ENCODE data around the gene RNF130.

The RNF130 gene

GRCh38 chr5:180071531-180072255, at the start of gene RNF130:
TSS of gene RNF130 (minus strand) at chr5:180071759. CDS start at chr5:180071702, 57 bp downstream.
- peak; percentile 91 for DNase-seq

- DNase-seq = no peak
Observed at GRCh38 chr5:180120237-180121101, 48.9 kb upstream of the RNF130 start.

GRCh38 chr5:180119903-180120236, 48.3 kb upstream of the RNF130 start:
- DNase-seq = no peak

GRCh38 chr5:180119031-180119902, 47.7 kb upstream of the RNF130 start:
- DNase-seq = no peak

GRCh38 chr5:180118391-180118791, 46.8 kb upstream of the RNF130 start:
- DNase-seq = no peak

GRCh38 chr5:180117000-180117725, 45.6 kb upstream of the RNF130 start:
- DNase-seq = no peak

GRCh38 chr5:180116077-180116999, 44.8 kb upstream of the RNF130 start:
- no peak for DNase-seq

- DNase-seq = no peak
Observed at GRCh38 chr5:180115326-180116076, 43.9 kb upstream of the RNF130 start.

- DNase-seq = no peak
Observed at GRCh38 chr5:180114304-180115003, 42.9 kb upstream of the RNF130 start.

- DNase-seq = no peak
Observed at GRCh38 chr5:180113660-180114303, 42.2 kb upstream of the RNF130 start.

GRCh38 chr5:180112181-180112861, 40.8 kb upstream of the RNF130 start:
- DNase-seq = no peak

- DNase-seq = no peak
Observed at GRCh38 chr5:180111273-180112002, 39.9 kb upstream of the RNF130 start.

- no peak for DNase-seq
Observed at GRCh38 chr5:180109920-180110319, 38.4 kb upstream of the RNF130 start.

GRCh38 chr5:180107005-180107404, 35.4 kb upstream of the RNF130 start:
- no peak for DNase-seq

- DNase-seq = no peak
Observed at GRCh38 chr5:180105827-180106312, 34.3 kb upstream of the RNF130 start.

GRCh38 chr5:180104168-180104530, 32.6 kb upstream of the RNF130 start:
- DNase-seq = no peak

GRCh38 chr5:180103487-180104167, 32.1 kb upstream of the RNF130 start:
- DNase-seq = no peak

Measured in CD4-positive, alpha-beta T cell treated with Interleukin-17A for 4 hours (primary cell).